GM21423 (cell line): ENCODE measurements around the gene ZNF85.
"Not testable (repeated sequence)": the region's sequence is repeated elsewhere in the genome, so short reads cannot be mapped to it uniquely, and the experiment has no call there.

ENCODE experiments used
- ATAC-seq: cut with Tn5 transposase; IDR thresholded peaks from one replicate; pipeline ENCODE4 v1.9.1; 2021; ENCODE audit warnings: mild to moderate bottlenecking, moderate library complexity; ENCODE audit not compliant: unreplicated experiment

ZNF85 gene

GRCh38 chr19:20923077-20923871 lies at the start of gene ZNF85:
TSS of gene ZNF85 (plus strand) at chr19:20923251. CDS start at chr19:20923401, 150 bp downstream.
- peak; percentile 96 for ATAC-seq

GRCh38 chr19:20879501-20879900 lies 43.5 kb upstream of the ZNF85 start:
- no peak for ATAC-seq

- no peak for ATAC-seq
Observed at GRCh38 chr19:20912973-20913372, 10.1 kb upstream of the ZNF85 start.

GRCh38 chr19:20925481-20925880 lies 2.4 kb downstream of the ZNF85 start:
- no peak for ATAC-seq

- no peak for ATAC-seq
Observed at GRCh38 chr19:20926796-20927195, 3.7 kb downstream of the ZNF85 start.

GRCh38 chr19:20928371-20928770 lies 5.3 kb downstream of the ZNF85 start:
- no peak for ATAC-seq

GRCh38 chr19:20936322-20936947 lies 13.4 kb downstream of the ZNF85 start:
- ATAC-seq: not testable (repeated sequence)

- not testable (repeated sequence) for ATAC-seq
Observed at GRCh38 chr19:20952561-20953095, 29.6 kb downstream of the ZNF85 start.

- no peak for ATAC-seq
Observed at GRCh38 chr19:20964798-20965197, 41.7 kb downstream of the ZNF85 start.

- ATAC-seq: no peak
Observed at GRCh38 chr19:20968092-20968491, 45.0 kb downstream of the ZNF85 start.

- ATAC-seq: no peak
Observed at GRCh38 chr19:20969498-20969897, 46.4 kb downstream of the ZNF85 start.

GRCh38 chr19:20969898-20970297 lies 46.8 kb downstream of the ZNF85 start:
- no peak for ATAC-seq

GRCh38 chr19:20992788-20993187 lies 69.7 kb downstream of the ZNF85 start:
- ATAC-seq: not testable (repeated sequence)

GRCh38 chr19:20999731-21000352 lies 76.8 kb downstream of the ZNF85 start:
- peak; percentile 96 for ATAC-seq
